Vagina (tissue), 2 donors: Measurements from ENCODE around the gene MVK. TPM values are rescaled to one million over a fixed set of nuclear protein-coding genes. Genes with fewer than 3 reads are reported as not detected.

ENCODE experiments used
- DNase-seq, 2 donors: peaks; one replicate each; pipeline ENCODE4 v3.0.0-alpha.2; 2017; ENCODE audit errors: extremely low spot score in 2 of 2
- H3K27ac ChIP-seq: fragments of 200-600 bp; sonication (generic); one replicate; pipeline ENCODE4 v1.5.1; 2019
- H3K27me3 ChIP-seq: fragments of 200-600 bp; sonication (generic); one replicate; pipeline ENCODE4 v1.5.1; 2019
- H3K36me3 ChIP-seq, 2 donors: fragments of 200-600 bp; sonication (generic); one replicate each; pipeline ENCODE4 v1.5.1; 2017 to 2019
- H3K4me1 ChIP-seq: fragments of 200-600 bp; sonication (generic); one replicate; pipeline ENCODE4 v1.5.1; 2019
- H3K4me3 ChIP-seq, 2 donors: fragments of 200-600 bp; sonication (generic); 1 replicate in 1 of 2; 2 replicates in 1 of 2; pipeline ENCODE4 v1.5.1; 2016 to 2019
- H3K9me3 ChIP-seq: fragments of 200-600 bp; sonication (generic); one replicate; pipeline ENCODE4 v1.5.1; 2019
- CTCF ChIP-seq, 3 experiments: fragments of 450-650 bp in 2 of 3; fragments of 200-600 bp in 1 of 3; sonication (generic) in 1 of 3; IDR thresholded peaks; one replicate each; pipeline ENCODE4 v1.5.1; 2017 to 2019; ENCODE audit warnings: antibody characterized with exemption in 3 of 3, mild to moderate bottlenecking in 2 of 3, moderate library complexity in 2 of 3
- POLR2A ChIP-seq, 2 donors: fragments of 450-650 bp; IDR thresholded peaks; one replicate each; pipeline ENCODE4 v1.6.1; 2017; ENCODE audit warnings: antibody characterized with exemption in 2 of 2, mild to moderate bottlenecking in 2 of 2, moderate library complexity in 2 of 2
- POLR2AphosphoS5 ChIP-seq, 2 donors: sonication (generic); formaldehyde crosslinking; IDR thresholded peaks; one replicate each; pipeline ENCODE4 v1.9.0; 2017; ENCODE audit warnings: antibody characterized with exemption in 2 of 2, mild to moderate bottlenecking in 2 of 2, low read depth in 1 of 2; ENCODE audit not compliant: insufficient read depth in 1 of 2
- intact Hi-C: fragments of 100-400 bp; cut with DNase I; formaldehyde crosslinking; loops from one replicate; pipeline ENCODE4 v1.15.1; 2023
- total RNA-seq: library from RNA; depleted of rRNA; stranded (reverse); fragments of >200 nt; gene quantifications from one replicate; pipeline ENCODE4 v1.2.3, GENCODE V29; 2016

Gene MVK
- total RNA-seq, 1 donor from 2014 or later, result 24.1 TPM

DNA sequence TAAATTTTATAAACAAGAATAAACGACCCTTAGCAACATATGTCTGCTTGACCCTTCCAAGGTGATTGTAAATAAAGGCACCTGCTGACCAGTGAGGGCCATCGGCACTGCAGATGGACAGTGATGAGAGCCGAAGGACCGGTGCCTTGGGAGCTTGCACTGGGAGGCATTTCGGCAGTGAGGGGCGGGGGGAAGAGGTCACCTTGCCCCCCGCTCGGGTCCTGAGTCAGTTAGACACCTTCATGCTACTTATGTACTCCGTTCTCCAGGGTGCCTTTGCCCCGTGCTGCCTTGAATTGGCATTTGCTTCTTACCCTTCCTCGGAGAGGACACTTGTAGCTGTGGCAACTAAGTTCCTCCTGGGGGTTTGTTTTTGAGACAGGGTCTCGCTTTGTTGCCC, 23.3 kb upstream of the MVK start:
- Histone ChIP-seq H3K36me3 (no peaks in the 10 kb centered on the region), H3K4me3 (no peak overlapping the region), H3K27me3 (no peaks in the 10 kb centered on the region), H3K4me1 (peaks cover 3% of the 10 kb centered on the region), H3K9me3 (no peaks in the 10 kb centered on the region), H3K27ac (no peak overlapping the region)
- DNase-seq, result no peak
- TF ChIP-seq POLR2AphosphoS5 (IDR thresholded peaks at IDR 0.05; ENCODE audit: insufficient read depth in 1 of 2, low read depth in 1 of 2), result no peak
- TF ChIP-seq POLR2A (IDR thresholded peaks at IDR 0.05), result no peak
- no peak for TF ChIP-seq CTCF (IDR thresholded peaks at IDR 0.05)
- intact Hi-C loops, result no loop called here

DNA sequence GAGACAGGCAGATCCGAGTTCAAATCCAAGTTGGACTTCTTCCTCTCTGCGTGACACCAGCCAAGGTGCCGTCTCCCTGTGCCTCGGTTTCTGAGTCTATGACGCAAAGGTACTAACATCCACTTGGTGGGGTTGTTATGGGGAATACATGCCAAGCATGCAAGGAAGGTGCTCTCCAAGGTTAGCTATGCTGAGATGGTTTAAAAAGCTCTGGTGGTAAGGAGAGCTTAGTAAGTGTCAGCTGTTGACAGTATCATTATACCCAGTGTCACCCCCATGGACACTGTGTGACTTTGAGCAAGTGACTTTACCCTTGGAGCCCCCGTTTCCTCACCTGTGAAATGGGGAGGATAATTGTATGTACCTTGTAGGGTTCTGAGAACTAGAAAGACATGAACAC, 22.5 kb upstream of the MVK start:
- Histone ChIP-seq H3K4me3 (no peak overlapping the region), H3K27me3 (no peaks in the 10 kb centered on the region), H3K9me3 (no peaks in the 10 kb centered on the region), H3K27ac (no peak overlapping the region), H3K36me3 (no peaks in the 10 kb centered on the region), H3K4me1 (no peaks in the 10 kb centered on the region)
- intact Hi-C loops, result no loop called here
- DNase-seq, result no peak
- no peak for TF ChIP-seq CTCF (IDR thresholded peaks at IDR 0.05)
- no peak for TF ChIP-seq POLR2AphosphoS5 (IDR thresholded peaks at IDR 0.05; ENCODE audit: insufficient read depth in 1 of 2, low read depth in 1 of 2)
- no peak for TF ChIP-seq POLR2A (IDR thresholded peaks at IDR 0.05)

DNA sequence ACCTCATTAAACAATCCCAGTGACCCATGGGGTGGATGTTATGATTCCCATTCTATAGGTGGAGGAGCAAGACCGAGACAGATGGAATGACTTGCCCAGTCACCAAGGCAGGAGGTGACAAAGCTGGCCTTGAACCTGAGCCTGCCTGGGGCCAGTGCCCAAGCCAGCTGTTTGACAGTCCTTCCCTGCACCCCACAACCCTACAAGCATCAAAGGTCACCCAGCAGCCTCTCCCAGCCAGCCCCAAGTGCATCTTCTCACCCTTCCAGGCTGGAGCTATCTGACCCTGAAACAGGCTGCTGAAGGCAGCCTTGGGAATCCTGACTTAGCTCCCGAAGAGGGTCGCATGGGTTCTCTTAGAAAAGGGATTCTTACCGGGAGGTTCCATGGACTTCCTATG, 20.6 kb upstream of the MVK start:
- H3K4me1 ChIP-seq, result no peaks in the 10 kb centered on the region
- no peaks in the 10 kb centered on the region for H3K36me3 ChIP-seq
- H3K27me3 ChIP-seq, result no peaks in the 10 kb centered on the region
- intact Hi-C loops, result no loop called here
- DNase-seq, result no peak
- H3K4me3 ChIP-seq, result no peak overlapping the region
- TF ChIP-seq CTCF (IDR thresholded peaks at IDR 0.05), result no peak
- no peak for TF ChIP-seq POLR2AphosphoS5 (IDR thresholded peaks at IDR 0.05; ENCODE audit: insufficient read depth in 1 of 2, low read depth in 1 of 2)
- TF ChIP-seq POLR2A (IDR thresholded peaks at IDR 0.05), result no peak
- H3K9me3 ChIP-seq, result no peaks in the 10 kb centered on the region
- no peak overlapping the region for H3K27ac ChIP-seq

DNA sequence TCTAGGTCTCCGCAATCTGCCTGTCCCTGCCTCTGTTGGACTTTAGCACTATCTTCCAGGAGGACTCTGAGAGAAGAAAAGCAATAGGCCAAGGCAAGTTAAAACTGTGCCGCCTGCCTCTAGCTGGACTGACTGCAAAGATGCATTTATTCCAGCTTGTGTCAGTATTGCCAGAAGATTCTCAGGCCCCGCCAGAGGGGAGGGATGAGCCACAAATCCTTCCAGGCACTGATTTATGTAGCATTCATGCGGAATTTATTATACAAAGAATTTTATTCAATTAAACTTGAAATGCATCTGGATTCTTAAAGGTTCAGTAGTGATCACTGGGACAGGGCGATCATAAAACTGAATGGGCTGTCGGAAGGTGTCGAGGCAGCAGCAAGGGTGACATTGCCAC, 20.1 kb upstream of the MVK start:
- intact Hi-C loops, result no loop called here
- TF ChIP-seq POLR2AphosphoS5 (IDR thresholded peaks at IDR 0.05; ENCODE audit: insufficient read depth in 1 of 2, low read depth in 1 of 2) (no peak), CTCF (IDR thresholded peaks at IDR 0.05) (no peak), POLR2A (IDR thresholded peaks at IDR 0.05) (no peak)
- DNase-seq, result no peak
- no peak overlapping the region for H3K4me3 ChIP-seq
- H3K9me3 ChIP-seq, result no peaks in the 10 kb centered on the region
- no peaks in the 10 kb centered on the region for H3K4me1 ChIP-seq
- no peaks in the 10 kb centered on the region for H3K27me3 ChIP-seq
- H3K27ac ChIP-seq, result no peak overlapping the region
- no peaks in the 10 kb centered on the region for H3K36me3 ChIP-seq

- TF ChIP-seq POLR2A (IDR thresholded peaks at IDR 0.05), result no peak
- no peak for TF ChIP-seq CTCF (IDR thresholded peaks at IDR 0.05)
- TF ChIP-seq POLR2AphosphoS5 (IDR thresholded peaks at IDR 0.05; ENCODE audit: insufficient read depth in 1 of 2, low read depth in 1 of 2), result no peak
These were observed 19.6 kb upstream of the MVK start for GRCh38 chr12:109553906-109554500.

More at GRCh38 chr12:109553906-109554500, 19.6 kb upstream of the MVK start:
- no peaks in the 10 kb centered on the region for H3K36me3 ChIP-seq
- no peaks in the 10 kb centered on the region for H3K4me1 ChIP-seq
- no peaks in the 10 kb centered on the region for H3K9me3 ChIP-seq
- DNase-seq, result no peak
- no peak overlapping the region for H3K4me3 ChIP-seq
- H3K27me3 ChIP-seq, result no peaks in the 10 kb centered on the region
- intact Hi-C loops, result no loop called here
- H3K27ac ChIP-seq, result no peak overlapping the region
